Endothelial cell of umbilical vein (primary cell): ENCODE data around the gene PLEKHJ1. TPM values are rescaled to one million over a fixed set of nuclear protein-coding genes. Genes with fewer than 3 reads are reported as not detected.

Experiments used
- BruUV-seq: library from RNA; stranded (reverse); fragments of 400-500 nt; replicated peaks from 2 replicates; lab custom pipeline; 2021; lab: Mats Ljungman, UMichigan
- CTCF ChIA-PET: fragments of 300-600, 350-600 bp; sonication (Branson Sonifier 250); formaldehyde crosslinking; loops from one replicate; lab custom pipeline; 2021; ENCODE audit warnings: antibody characterized with exemption, inconsistent platforms; lab: Charles Lee
- POLR2A ChIA-PET: fragments of 300-600, 350-600 bp; sonication (Branson Sonifier 250); formaldehyde crosslinking; loops from one replicate; lab custom pipeline; 2021; ENCODE audit warnings: antibody characterized with exemption, inconsistent platforms; lab: Charles Lee
- DNase-seq: peaks from one replicate; pipeline ENCODE4 v3.0.0-alpha.2; 2011; ENCODE audit warnings: low read depth, low spot score
- FAIRE-seq: peaks from 2 replicates; lab custom pipeline; 2011; peaks lifted over from hg19 to GRCh38; lab: Jason Lieb, UNC
- H2AFZ ChIP-seq: 2 replicates; pipeline ENCODE4 v1.6.0; 2012; ENCODE audit warnings: low read depth, low read length, control low read depth, inconsistent platforms
- H3K27ac ChIP-seq: 2 replicates; pipeline ENCODE4 v1.5.1; 2011; ENCODE audit warnings: low read depth, mild to moderate bottlenecking, control low read depth, low read length, moderate library complexity; ENCODE audit not compliant: insufficient read depth
- H3K27me3 ChIP-seq, 2 experiments: 2 replicates each; pipeline versions ENCODE4 v1.6.0 to v1.6.1; 2011; ENCODE audit warnings: low read length in 2 of 2, mixed read lengths in 1 of 2; ENCODE audit not compliant: control insufficient read depth in 2 of 2, insufficient read depth in 2 of 2
- H3K36me3 ChIP-seq, 2 experiments: 2 replicates in 1 of 2; 3 replicates in 1 of 2; pipeline ENCODE4 v1.5.1; 2011; ENCODE audit warnings: low read length in 2 of 2, mild to moderate bottlenecking in 1 of 2, moderate library complexity in 1 of 2; ENCODE audit not compliant: control insufficient read depth in 2 of 2, insufficient read depth in 2 of 2; ENCODE audit errors: extremely low read depth in 1 of 2
- H3K4me1 ChIP-seq: 3 replicates; pipeline ENCODE4 v1.5.1; 2011; ENCODE audit warnings: mild to moderate bottlenecking, low read length; ENCODE audit not compliant: control insufficient read depth, insufficient read depth; ENCODE audit errors: extremely low read depth
- H3K4me2 ChIP-seq: 2 replicates; pipeline ENCODE4 v1.6.1; 2011; ENCODE audit warnings: low read length, control low read depth, mixed read lengths; ENCODE audit not compliant: insufficient read depth
- H3K4me3 ChIP-seq, 3 experiments: fragments of 200-600 bp in 1 of 3; sonication (generic), shearing (Covaris generic) in 1 of 3; replicated peaks in 1 of 3; 2 replicates each; pipeline ENCODE4 v1.5.1; 2011 to 2016; ENCODE audit warnings: control low read depth in 3 of 3, low read length in 3 of 3, mild to moderate bottlenecking in 2 of 3, inconsistent platforms in 1 of 3, low read depth in 1 of 3, moderate library complexity in 1 of 3; ENCODE audit not compliant: insufficient read depth in 1 of 3
- H3K79me2 ChIP-seq: 2 replicates; pipeline ENCODE4 v1.6.0; 2012; ENCODE audit warnings: low read length, inconsistent platforms; ENCODE audit not compliant: control insufficient read depth, insufficient read depth
- H3K9ac ChIP-seq: replicated peaks from 2 replicates; pipeline ENCODE3; 2011; ENCODE audit warnings: low read length, control low read depth; ENCODE audit not compliant: insufficient read depth; ENCODE audit errors: extremely low read depth
- H3K9me1 ChIP-seq: replicated peaks from 3 replicates; pipeline ENCODE4 v1.6.0; 2011; ENCODE audit warnings: mild to moderate bottlenecking, low read length; ENCODE audit not compliant: control insufficient read depth, insufficient read depth; ENCODE audit errors: extremely low read depth
- H3K9me3 ChIP-seq: replicated peaks from 2 replicates; pipeline ENCODE4 v1.5.1; 2012; ENCODE audit warnings: low read length, inconsistent platforms; ENCODE audit not compliant: control insufficient read depth, insufficient read depth
- H4K20me1 ChIP-seq: replicated peaks from 2 replicates; pipeline ENCODE3; 2011; ENCODE audit warnings: mild to moderate bottlenecking, low read length; ENCODE audit not compliant: control insufficient read depth, insufficient read depth; ENCODE audit errors: extremely low read depth
- EZH2 ChIP-seq: IDR thresholded peaks from 2 replicates; pipeline ENCODE4 v1.6.1; 2012; ENCODE audit warnings: borderline replicate concordance, low read depth, mild to moderate bottlenecking, moderate library complexity, low read length, inconsistent platforms; ENCODE audit not compliant: severe bottlenecking
- GATA2 ChIP-seq: IDR thresholded peaks from 2 replicates; pipeline ENCODE4 v1.7.0; 2011; ENCODE audit warnings: low read depth, mild to moderate bottlenecking, moderate library complexity, mixed read lengths, low read length; ENCODE audit not compliant: insufficient read length, insufficient read depth
- MAX ChIP-seq: IDR thresholded peaks from 2 replicates; pipeline ENCODE4 v1.6.1; 2011; ENCODE audit not compliant: insufficient read depth, insufficient read length
- MYC ChIP-seq: IDR thresholded peaks from one replicate; pipeline ENCODE4 v1.6.1; 2011; ENCODE audit warnings: mild to moderate bottlenecking, low read depth, low read length
- POLR2AphosphoS5 ChIP-seq: IDR thresholded peaks from 2 replicates; pipeline ENCODE4 v1.6.1; 2012; ENCODE audit warnings: low read depth, mild to moderate bottlenecking, control low read depth, low read length, moderate library complexity; ENCODE audit not compliant: insufficient read depth
- dilution Hi-C: fragments of 300-500 bp; cut with MboI; formaldehyde crosslinking; loops from one replicate; pipeline ENCODE4 v1.15.0; 2019; ENCODE audit warnings: low sequenced_read_pairs; ENCODE audit not compliant: extremely low pct_ligation_motif_present
- intact Hi-C: fragments of 100-400 bp; cut with micrococcal nuclease; formaldehyde crosslinking; loops from one replicate; pipeline ENCODE4 v1.10.0; 2022
- polyA plus RNA-seq, 4 experiments: library from polyadenylated mRNA; depleted of rRNA in 3 of 4; stranded (reverse) in 3 of 4; unstranded in 1 of 4; fragments of >200 nt; gene quantifications; 2 replicates each; pipeline versions ENCODE4 v1.2.1 to v1.2.3, GENCODE V29; 2011 to 2012; ENCODE audit warnings: missing spikeins in 1 of 4
- total RNA-seq: library from RNA; stranded (reverse); gene quantifications from 2 replicates; pipeline ENCODE4 v1.2.3, GENCODE V29; 2021

Gene PLEKHJ1
- total and polyA plus RNA-seq, 2 donors (not counting 3 experiments of a cell fraction or from before 2014, with no cell fraction given): 82.4 to 115 TPM

GRCh38 chr19:2252797-2253105 lies 16.6 kb upstream of the PLEKHJ1 start:
- no peak overlapping the region for H3K9ac ChIP-seq
- H2AFZ ChIP-seq: no peak overlapping the region
- no peak overlapping the region for H3K4me3 ChIP-seq
- peaks cover 11% of the 10 kb centered on the region for H3K4me1 ChIP-seq
- no peaks in the 10 kb centered on the region for H3K9me1 ChIP-seq
- BruUV-seq: no TSS peak
- DNase-seq (no peak), FAIRE-seq (no peak)
- H3K79me2 ChIP-seq: no peaks in the 10 kb centered on the region
- no peak overlapping the region for H3K27ac ChIP-seq
- no peaks in the 10 kb centered on the region for H4K20me1 ChIP-seq
- POLR2A ChIA-PET: no interaction called here
- peaks cover 0 to 5% of the 10 kb centered on the region in 2 experiments for H3K36me3 ChIP-seq
- intact Hi-C loops: no loop called here
- TF ChIP-seq EZH2 (no peak), POLR2AphosphoS5 (no peak), MYC (no peak), GATA2 (no peak)
- H3K4me2 ChIP-seq: no peak overlapping the region
- H3K9me3 ChIP-seq: no peaks in the 10 kb centered on the region
- H3K27me3 ChIP-seq: peaks cover 22 to 40% of the 10 kb centered on the region in 2 experiments
- CTCF ChIA-PET: interaction anchor here (1.1 to 3.2 kb wide), 5 partner anchors 8 to 94 kb away, joined by 3 to 15 read pairs (median 9); partner anchors contain the start of gene PLEKHJ1
- dilution Hi-C loops: no loop called here

DNA sequence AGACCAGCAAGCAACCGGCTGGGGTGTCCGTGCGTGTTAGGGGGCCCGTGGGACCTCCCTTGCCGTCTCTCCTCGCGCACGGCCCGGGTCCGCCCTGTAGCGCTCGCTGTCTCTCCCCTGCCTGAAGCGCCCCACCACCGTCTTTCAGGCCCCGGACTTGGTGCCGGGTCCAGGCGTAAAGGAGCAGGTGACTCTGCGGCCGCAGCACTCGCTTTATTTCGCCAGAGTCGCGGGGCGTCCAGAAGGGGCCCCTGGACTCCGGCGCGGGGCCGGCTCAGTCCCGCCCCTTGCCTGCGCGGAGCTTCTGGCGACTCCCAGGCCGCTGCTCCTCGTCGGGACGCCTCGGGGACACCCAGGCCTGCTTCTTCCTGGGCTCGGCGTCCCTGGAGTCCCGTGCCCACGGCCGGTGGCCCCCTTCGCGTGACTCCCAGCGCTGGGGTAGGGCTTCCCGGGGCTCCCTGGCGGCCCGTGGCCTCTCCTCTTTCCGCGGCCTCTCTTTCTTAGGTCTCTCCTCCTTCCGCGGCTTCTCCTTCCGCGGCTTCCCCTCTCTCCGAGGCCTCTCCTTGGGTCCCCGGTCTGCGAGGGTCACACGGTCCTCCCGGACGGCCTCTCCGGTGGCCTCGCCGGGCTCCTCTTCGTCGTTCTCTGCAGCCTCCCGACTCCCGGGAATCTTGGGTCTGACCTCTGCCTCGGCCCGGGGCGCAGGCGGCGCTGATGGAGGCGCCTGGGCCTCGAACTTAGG lies 16.1 kb upstream of the PLEKHJ1 start:
- DNase-seq (no peak), FAIRE-seq (no peak)

More for the DNA sequence above, 16.1 kb upstream of the PLEKHJ1 start:
- H3K79me2 ChIP-seq: no peaks in the 10 kb centered on the region
- ChIA-PET POLR2A (no interaction called here), CTCF (interaction anchor here (1.1 to 3.2 kb wide), 6 partner anchors 8 to 94 kb away, joined by 3 to 15 read pairs (median 8); partner anchors contain the start of gene PLEKHJ1)
- dilution Hi-C loops (no loop called here), intact Hi-C loops (no loop called here)
- BruUV-seq: no TSS peak
- H3K4me1 ChIP-seq: peaks cover 11% of the 10 kb centered on the region
- TF ChIP-seq EZH2 (peak; percentile 34), MAX (no peak)
- H3K4me2 ChIP-seq: no peak overlapping the region
- no peak overlapping the region for H2AFZ ChIP-seq
- H3K36me3 ChIP-seq: peaks cover under 1 to 9% of the 10 kb centered on the region in 2 experiments
- H3K4me3 ChIP-seq: no peak overlapping the region
- H3K9ac ChIP-seq: no peak overlapping the region
- H4K20me1 ChIP-seq: no peaks in the 10 kb centered on the region
- no peak overlapping the region for H3K27ac ChIP-seq
- no peaks in the 10 kb centered on the region for H3K9me1 ChIP-seq
- H3K27me3 ChIP-seq: peaks cover 22 to 40% of the 10 kb centered on the region in 2 experiments
- no peaks in the 10 kb centered on the region for H3K9me3 ChIP-seq
